Activated CD8-positive, alpha-beta T cell treated with anti-CD3 and anti-CD28 coated beads, Interleukin-2, amount 10 ng/mL, durations not matched to agents 7 days and 5 days (primary cell): ENCODE data around the gene ZNF783. TPM values are rescaled to one million over a fixed set of nuclear protein-coding genes. Genes with fewer than 3 reads are reported as not detected.
"Not testable (repeated sequence)": the region's sequence is repeated elsewhere in the genome, so short reads cannot be mapped to it uniquely, and the experiment has no call there.

Experiments used
- ATAC-seq: fragments of 150-1000 bp; cut with Tn5 transposase; one replicate; pipeline ENCODE4 v1.10.0; 2021; ENCODE audit warnings: moderate library complexity
- CTCF ChIA-PET: fragments of 350-600 bp; sonication (Branson Sonifier 250); formaldehyde crosslinking; loops from one replicate; lab custom pipeline; 2021; ENCODE audit warnings: antibody characterized with exemption; lab: Charles Lee
- POLR2A ChIA-PET: fragments of 350-600 bp; sonication (Branson Sonifier 250); formaldehyde crosslinking; loops from one replicate; lab custom pipeline; 2021; ENCODE audit warnings: antibody characterized with exemption; lab: Charles Lee
- DNase-seq: peaks from one replicate; pipeline ENCODE4 v3.0.0-alpha.2; 2020
- H3K27ac Mint-ChIP-seq: one replicate; pipeline ENCODE4 v1.8.0; 2021; ENCODE audit warnings: mild to moderate bottlenecking, mixed read lengths
- H3K27me3 Mint-ChIP-seq: one replicate; pipeline ENCODE4 v1.8.0; 2021; ENCODE audit warnings: low read depth, mixed read lengths
- H3K36me3 Mint-ChIP-seq: one replicate; pipeline ENCODE4 v1.8.0; 2021; ENCODE audit warnings: low read depth, mixed read lengths
- H3K4me1 Mint-ChIP-seq: one replicate; pipeline ENCODE4 v1.8.0; 2021; ENCODE audit warnings: low read depth, mixed read lengths
- H3K4me3 Mint-ChIP-seq: one replicate; pipeline ENCODE4 v1.8.0; 2021; ENCODE audit warnings: mild to moderate bottlenecking, mixed read lengths
- H3K9me3 Mint-ChIP-seq: one replicate; pipeline ENCODE4 v1.8.0; 2022; ENCODE audit warnings: mixed read lengths; ENCODE audit not compliant: insufficient read depth
- total RNA-seq, 2 experiments: library from RNA; stranded (reverse); gene quantifications; one replicate each; pipeline ENCODE4 v1.2.3, GENCODE V29; 2021

Gene ZNF783
- total RNA-seq, 2 experiments from 2014 or later: 12.7 to 12.9 TPM

- CTCF ChIA-PET: no interaction called here
- Mint-ChIP-seq H3K9me3 (no peaks in the 10 kb centered on the region), H3K4me3 (no peak overlapping the region), H3K36me3 (peaks cover 32% of the 10 kb centered on the region), H3K4me1 (peaks cover 10% of the 10 kb centered on the region), H3K27me3 (no peaks in the 10 kb centered on the region), H3K27ac (no peak overlapping the region)
- no peak for ATAC-seq
- POLR2A ChIA-PET: no interaction called here
- DNase-seq: no peak
Observed at GRCh38 chr7:149266451-149266850, 4.5 kb downstream of the ZNF783 start.

DNA sequence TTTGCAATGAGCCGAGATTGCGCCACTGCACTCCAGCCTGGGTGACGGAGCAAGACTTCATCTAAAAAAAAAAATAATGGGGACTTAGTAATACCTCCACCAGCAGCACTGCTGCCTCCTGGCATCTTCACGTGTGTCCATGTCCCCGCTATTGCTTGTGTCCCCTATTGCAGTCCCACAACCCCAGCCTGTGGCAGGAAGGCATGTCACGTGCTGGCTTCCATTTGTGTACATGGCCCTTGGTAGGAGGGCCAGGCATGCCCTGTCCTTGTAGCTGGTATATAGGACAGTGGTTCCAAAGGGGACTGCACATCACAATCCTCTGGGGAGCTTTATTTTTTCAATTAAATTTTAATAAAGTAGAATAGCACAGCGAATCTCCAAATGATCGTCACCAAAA is 5.7 kb downstream of the ZNF783 start:
- CTCF ChIA-PET: no interaction called here
- Mint-ChIP-seq H3K4me3 (no peak overlapping the region), H3K27me3 (no peaks in the 10 kb centered on the region), H3K27ac (no peak overlapping the region), H3K9me3 (no peaks in the 10 kb centered on the region), H3K36me3 (peaks cover 36% of the 10 kb centered on the region), H3K4me1 (peaks cover 8% of the 10 kb centered on the region)
- ATAC-seq (no peak), DNase-seq (no peak)
- POLR2A ChIA-PET: no interaction called here

- not testable (repeated sequence) for ATAC-seq, H3K4me3 Mint-ChIP-seq, H3K4me1 Mint-ChIP-seq, DNase-seq, H3K9me3 Mint-ChIP-seq, H3K27me3 Mint-ChIP-seq, H3K27ac Mint-ChIP-seq
- CTCF ChIA-PET: interaction anchor here (2.4 kb wide), 1 partner anchor 13 kb away, joined by 11 read pairs; the partner anchor contains the start of gene ZNF783
- POLR2A ChIA-PET: interaction anchor here (0.7 kb wide), 1 partner anchor 20 kb away, joined by 3 read pairs; no protein-coding TSS in a partner anchor
- peaks cover 48% of the 10 kb centered on the region for H3K36me3 Mint-ChIP-seq
Observed at GRCh38 chr7:149274424-149274823, 12.4 kb downstream of the ZNF783 start.

DNA sequence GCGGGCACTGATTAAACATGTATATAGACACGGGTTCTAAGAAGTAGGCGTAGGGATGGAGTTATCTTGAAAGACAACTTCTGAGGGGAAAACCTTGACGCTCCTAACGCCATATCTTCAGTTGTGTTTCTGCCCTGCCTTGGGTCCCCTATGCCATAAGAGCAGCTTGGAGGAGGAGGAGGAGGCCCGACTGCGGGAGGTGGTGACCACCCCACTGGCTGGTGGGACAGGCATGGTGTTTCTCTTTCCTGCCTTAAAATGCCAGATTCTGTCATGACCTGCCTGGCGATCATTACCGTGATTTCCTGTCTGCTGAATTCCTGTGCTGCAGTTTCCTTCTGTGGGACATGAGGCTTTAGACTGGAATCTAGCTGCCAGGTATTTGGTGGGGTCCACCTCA is 15.9 kb downstream of the ZNF783 start:
- CTCF ChIA-PET: no interaction called here
- Mint-ChIP-seq H3K27me3 (no peaks in the 10 kb centered on the region), H3K9me3 (no peaks in the 10 kb centered on the region), H3K4me1 (no peaks in the 10 kb centered on the region), H3K4me3 (no peak overlapping the region), H3K36me3 (peaks cover 44% of the 10 kb centered on the region), H3K27ac (no peak overlapping the region)
- POLR2A ChIA-PET: no interaction called here
- ATAC-seq: no peak
- no peak for DNase-seq

DNA sequence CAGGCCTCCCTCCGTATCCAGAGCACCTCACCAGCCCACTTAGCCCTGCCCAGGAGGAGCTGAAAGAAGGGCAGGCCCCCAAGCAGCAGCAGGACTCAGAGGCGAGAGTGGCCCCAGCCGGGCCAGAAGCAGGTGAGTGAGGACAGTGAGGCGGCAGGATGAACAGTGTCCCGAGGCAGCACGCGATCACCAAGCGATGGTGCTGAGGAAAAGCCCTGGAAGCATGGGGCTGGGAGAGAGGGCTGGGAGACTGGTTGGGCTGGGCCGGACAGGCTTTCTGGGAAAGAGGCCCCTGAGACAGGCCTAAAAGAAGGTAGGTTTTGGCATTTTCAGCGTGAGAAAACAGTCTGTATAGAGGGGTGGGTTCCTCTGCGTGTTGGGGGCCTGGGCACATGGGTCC is 16.4 kb downstream of the ZNF783 start:
- DNase-seq (no peak), ATAC-seq (no peak)
- no peaks in the 10 kb centered on the region for H3K27me3 Mint-ChIP-seq
- no peaks in the 10 kb centered on the region for H3K4me1 Mint-ChIP-seq
- no peak overlapping the region for H3K27ac Mint-ChIP-seq
- no peak overlapping the region for H3K4me3 Mint-ChIP-seq
- ChIA-PET CTCF (no interaction called here), POLR2A (no interaction called here)
- peaks cover 39% of the 10 kb centered on the region for H3K36me3 Mint-ChIP-seq
- no peaks in the 10 kb centered on the region for H3K9me3 Mint-ChIP-seq

- ChIA-PET CTCF (no interaction called here), POLR2A (no interaction called here)
- Mint-ChIP-seq H3K27ac (no peak overlapping the region), H3K36me3 (peaks cover 41% of the 10 kb centered on the region), H3K4me1 (peaks cover 4% of the 10 kb centered on the region), H3K27me3 (no peaks in the 10 kb centered on the region), H3K9me3 (no peaks in the 10 kb centered on the region), H3K4me3 (no peak overlapping the region)
- DNase-seq: no peak
- ATAC-seq: no peak
Observed at GRCh38 chr7:149279111-149279743, 17.2 kb downstream of the ZNF783 start.

GRCh38 chr7:149280151-149280550 is 18.2 kb downstream of the ZNF783 start:
- Mint-ChIP-seq H3K36me3 (peaks cover 35% of the 10 kb centered on the region), H3K4me3 (no peak overlapping the region), H3K4me1 (peaks cover 12% of the 10 kb centered on the region), H3K27ac (no peak overlapping the region), H3K9me3 (no peaks in the 10 kb centered on the region), H3K27me3 (no peaks in the 10 kb centered on the region)
- ATAC-seq (no peak), DNase-seq (no peak)
- ChIA-PET POLR2A (no interaction called here), CTCF (no interaction called here)

GRCh38 chr7:149280661-149281507 is 18.9 kb downstream of the ZNF783 start:
- H3K36me3 Mint-ChIP-seq: peaks cover 35% of the 10 kb centered on the region
- ChIA-PET CTCF (no interaction called here), POLR2A (interaction anchor here (0.7 kb wide), 1 partner anchor 339 kb away, joined by 3 read pairs; no protein-coding TSS in a partner anchor)
- H3K27ac Mint-ChIP-seq: no peak overlapping the region
- ATAC-seq (no peak), DNase-seq (no peak)
- H3K4me1 Mint-ChIP-seq: peaks cover 16% of the 10 kb centered on the region
- no peaks in the 10 kb centered on the region for H3K9me3 Mint-ChIP-seq
- no peaks in the 10 kb centered on the region for H3K27me3 Mint-ChIP-seq
- H3K4me3 Mint-ChIP-seq: no peak overlapping the region

GRCh38 chr7:149281508-149282330 is 19.7 kb downstream of the ZNF783 start:
- no peak for DNase-seq
- Mint-ChIP-seq H3K36me3 (peaks cover 30% of the 10 kb centered on the region), H3K4me3 (no peak overlapping the region), H3K9me3 (no peaks in the 10 kb centered on the region), H3K27ac (no peak overlapping the region), H3K4me1 (peaks cover 24% of the 10 kb centered on the region), H3K27me3 (no peaks in the 10 kb centered on the region)
- ChIA-PET POLR2A (no interaction called here), CTCF (no interaction called here)
- no peak for ATAC-seq

DNA sequence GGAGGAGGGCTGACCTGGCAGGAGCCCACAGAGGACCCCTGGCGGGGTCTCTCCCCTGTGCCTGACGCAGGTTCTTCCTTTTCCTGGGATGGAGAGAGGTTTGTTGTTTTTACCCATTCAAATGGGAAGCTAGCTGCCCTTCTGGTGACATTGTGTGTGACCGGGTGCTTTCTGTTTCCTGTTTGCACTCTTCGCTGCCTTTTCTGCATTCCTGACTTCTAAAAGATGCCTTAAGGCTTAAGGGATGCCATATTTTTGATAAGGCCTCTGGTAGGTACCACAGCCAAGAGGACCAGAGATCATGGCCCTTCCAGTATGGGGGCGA is 20.3 kb downstream of the ZNF783 start:
- Mint-ChIP-seq H3K36me3 (peaks cover 26% of the 10 kb centered on the region), H3K4me3 (no peak overlapping the region), H3K27me3 (no peaks in the 10 kb centered on the region), H3K4me1 (peaks cover 30% of the 10 kb centered on the region), H3K9me3 (no peaks in the 10 kb centered on the region), H3K27ac (peak overlapping the region; percentile 43)
- POLR2A ChIA-PET: no interaction called here
- DNase-seq (no peak), ATAC-seq (no peak)
- CTCF ChIA-PET: no interaction called here

DNA sequence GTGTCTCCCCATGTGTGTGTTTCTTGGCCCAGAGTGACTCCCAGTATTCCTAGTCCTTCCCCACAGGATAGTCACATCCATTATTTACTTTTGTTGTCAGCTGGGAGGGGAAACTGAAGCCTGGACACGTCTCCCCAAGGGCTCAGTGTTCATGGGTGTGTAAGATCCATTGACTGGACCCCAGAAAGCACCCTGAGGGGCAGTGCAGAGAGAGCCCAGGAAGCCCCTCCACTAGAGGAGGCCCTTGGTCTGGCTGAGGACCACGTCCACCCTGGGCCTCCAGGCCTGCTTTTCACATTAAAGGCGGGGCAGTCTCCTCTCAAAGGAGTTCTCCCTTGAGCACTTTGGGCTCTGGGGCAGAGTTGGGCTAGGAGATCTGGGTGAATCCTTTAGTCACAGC is 21.3 kb downstream of the ZNF783 start:
- DNase-seq (no peak), ATAC-seq (no peak)
- no peaks in the 10 kb centered on the region for H3K9me3 Mint-ChIP-seq
- no peak overlapping the region for H3K4me3 Mint-ChIP-seq
- POLR2A ChIA-PET: no interaction called here
- peaks cover 38% of the 10 kb centered on the region for H3K4me1 Mint-ChIP-seq
- peaks cover 20% of the 10 kb centered on the region for H3K36me3 Mint-ChIP-seq
- CTCF ChIA-PET: interaction anchor here (3.0 kb wide), 1 partner anchor 22 kb away, joined by 44 read pairs; the partner anchor contains the start of gene ZNF783
- H3K27me3 Mint-ChIP-seq: no peaks in the 10 kb centered on the region
- H3K27ac Mint-ChIP-seq: no peak overlapping the region
